Nephron (organoid): ENCODE measurements around the gene MARS1.
A peak's percentile ranks its signal among the peaks of the same experiment; 100 is the strongest.
"Not testable (repeated sequence)": the region's sequence is repeated elsewhere in the genome, so short reads cannot be mapped to it uniquely, and the experiment has no call there.

ENCODE experiments used
- H3K27ac Mint-ChIP-seq, 3 experiments: 2 replicates each; pipeline ENCODE4 v1.8.0; 2020; ENCODE audit warnings: mixed read lengths in 3 of 3, mild to moderate bottlenecking in 2 of 3, moderate library complexity in 1 of 3
- H3K27me3 Mint-ChIP-seq: 2 replicates; pipeline ENCODE4 v1.8.0; 2021; ENCODE audit warnings: low read depth, mild to moderate bottlenecking, moderate library complexity, mixed read lengths
- H3K36me3 Mint-ChIP-seq: 2 replicates; pipeline ENCODE4 v1.8.0; 2020; ENCODE audit warnings: low read depth, mixed read lengths
- H3K4me1 Mint-ChIP-seq: 2 replicates; pipeline ENCODE4 v1.8.0; 2020; ENCODE audit warnings: mixed read lengths
- H3K4me3 Mint-ChIP-seq, 3 experiments: 2 replicates each; pipeline ENCODE4 v1.8.0; 2020; ENCODE audit warnings: mild to moderate bottlenecking in 3 of 3, mixed read lengths in 3 of 3, moderate library complexity in 2 of 3
- H3K9me3 Mint-ChIP-seq: 2 replicates; pipeline ENCODE4 v1.8.0; 2020; ENCODE audit warnings: mixed read lengths
- TF ChIP-seq, protein P1 (sequence below), 3 experiments: fragments of 200-600 bp; sonication (generic); IDR thresholded peaks; one replicate each; pipeline ENCODE4 v1.5.0; 2021; ENCODE audit warnings: antibody characterized with exemption in 3 of 3; ENCODE audit not compliant: unreplicated experiment in 3 of 3

The MARS1 gene

DNA sequence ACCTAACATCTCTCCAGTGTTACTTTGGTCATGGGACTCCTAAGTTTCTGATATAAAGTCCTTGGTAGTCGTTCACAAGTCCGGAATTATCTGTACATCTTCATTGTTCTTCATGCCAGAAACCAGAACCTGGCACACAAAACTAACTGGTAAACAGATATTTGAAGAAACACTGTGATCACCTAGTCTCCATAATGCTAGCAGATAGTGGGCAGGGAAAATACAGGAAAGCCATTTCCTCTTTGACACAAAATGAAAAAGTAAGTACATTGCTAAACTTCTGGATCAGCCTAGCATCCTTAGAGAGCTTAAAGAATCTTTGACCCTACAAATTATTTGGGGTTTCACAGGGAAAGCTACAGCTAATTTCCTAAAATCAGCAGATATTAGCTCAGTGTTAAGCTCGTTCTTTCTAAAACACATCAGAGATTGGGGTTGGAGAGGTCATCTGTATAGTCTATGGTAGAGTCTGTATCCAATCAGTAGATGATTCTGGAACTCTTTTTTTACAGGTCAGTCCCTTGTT, 27.6 kb downstream of the MARS1 start:
- no peak overlapping the region for H3K27ac Mint-ChIP-seq
- H3K4me3 Mint-ChIP-seq: no peak overlapping the region
- peaks cover 26% of the 10 kb centered on the region for H3K4me1 Mint-ChIP-seq
- H3K9me3 Mint-ChIP-seq: no peaks in the 10 kb centered on the region
- peaks cover 78% of the 10 kb centered on the region for H3K36me3 Mint-ChIP-seq
- TF ChIP-seq, protein P1, sequence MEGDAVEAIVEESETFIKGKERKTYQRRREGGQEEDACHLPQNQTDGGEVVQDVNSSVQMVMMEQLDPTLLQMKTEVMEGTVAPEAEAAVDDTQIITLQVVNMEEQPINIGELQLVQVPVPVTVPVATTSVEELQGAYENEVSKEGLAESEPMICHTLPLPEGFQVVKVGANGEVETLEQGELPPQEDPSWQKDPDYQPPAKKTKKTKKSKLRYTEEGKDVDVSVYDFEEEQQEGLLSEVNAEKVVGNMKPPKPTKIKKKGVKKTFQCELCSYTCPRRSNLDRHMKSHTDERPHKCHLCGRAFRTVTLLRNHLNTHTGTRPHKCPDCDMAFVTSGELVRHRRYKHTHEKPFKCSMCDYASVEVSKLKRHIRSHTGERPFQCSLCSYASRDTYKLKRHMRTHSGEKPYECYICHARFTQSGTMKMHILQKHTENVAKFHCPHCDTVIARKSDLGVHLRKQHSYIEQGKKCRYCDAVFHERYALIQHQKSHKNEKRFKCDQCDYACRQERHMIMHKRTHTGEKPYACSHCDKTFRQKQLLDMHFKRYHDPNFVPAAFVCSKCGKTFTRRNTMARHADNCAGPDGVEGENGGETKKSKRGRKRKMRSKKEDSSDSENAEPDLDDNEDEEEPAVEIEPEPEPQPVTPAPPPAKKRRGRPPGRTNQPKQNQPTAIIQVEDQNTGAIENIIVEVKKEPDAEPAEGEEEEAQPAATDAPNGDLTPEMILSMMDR (IDR thresholded peaks at IDR 0.05; ENCODE audit: unreplicated experiment in 3 of 3): no peak
- no peaks in the 10 kb centered on the region for H3K27me3 Mint-ChIP-seq

DNA sequence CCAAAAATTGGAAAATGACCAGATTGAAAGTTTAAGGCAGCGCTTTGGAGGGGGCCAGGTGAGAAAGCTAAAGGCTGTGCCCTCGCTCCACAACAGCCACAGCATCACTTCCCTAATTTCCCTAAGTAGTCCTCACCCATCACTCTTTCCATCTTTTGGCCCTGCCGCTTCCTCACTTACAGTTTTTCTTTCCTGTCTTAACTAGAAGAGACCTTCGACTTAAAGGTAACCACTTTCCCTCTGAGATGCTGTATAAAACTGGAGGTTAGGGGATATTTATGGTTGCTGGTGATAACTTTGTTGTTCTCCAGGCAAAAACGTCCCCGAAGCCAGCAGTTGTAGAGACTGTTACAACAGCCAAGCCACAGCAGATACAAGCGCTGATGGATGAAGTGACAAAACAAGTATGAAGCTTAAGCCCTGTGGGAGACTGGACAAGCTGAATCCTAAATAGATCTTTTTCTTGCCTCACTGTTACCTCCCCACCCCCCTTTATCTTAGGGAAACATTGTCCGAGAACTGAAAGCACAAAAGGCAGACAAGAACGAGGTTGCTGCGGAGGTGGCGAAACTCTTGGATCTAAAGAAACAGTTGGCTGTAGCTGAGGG, 28.2 kb downstream of the MARS1 start:
- Mint-ChIP-seq H3K4me1 (peaks cover 26% of the 10 kb centered on the region), H3K9me3 (no peaks in the 10 kb centered on the region), H3K27me3 (no peaks in the 10 kb centered on the region), H3K4me3 (peak overlapping the region in 1 of 3 experiments; percentile 14), H3K27ac (no peak overlapping the region), H3K36me3 (peaks cover 78% of the 10 kb centered on the region)
- TF ChIP-seq, protein P1 (IDR thresholded peaks at IDR 0.05; ENCODE audit: unreplicated experiment in 3 of 3): no peak

DNA sequence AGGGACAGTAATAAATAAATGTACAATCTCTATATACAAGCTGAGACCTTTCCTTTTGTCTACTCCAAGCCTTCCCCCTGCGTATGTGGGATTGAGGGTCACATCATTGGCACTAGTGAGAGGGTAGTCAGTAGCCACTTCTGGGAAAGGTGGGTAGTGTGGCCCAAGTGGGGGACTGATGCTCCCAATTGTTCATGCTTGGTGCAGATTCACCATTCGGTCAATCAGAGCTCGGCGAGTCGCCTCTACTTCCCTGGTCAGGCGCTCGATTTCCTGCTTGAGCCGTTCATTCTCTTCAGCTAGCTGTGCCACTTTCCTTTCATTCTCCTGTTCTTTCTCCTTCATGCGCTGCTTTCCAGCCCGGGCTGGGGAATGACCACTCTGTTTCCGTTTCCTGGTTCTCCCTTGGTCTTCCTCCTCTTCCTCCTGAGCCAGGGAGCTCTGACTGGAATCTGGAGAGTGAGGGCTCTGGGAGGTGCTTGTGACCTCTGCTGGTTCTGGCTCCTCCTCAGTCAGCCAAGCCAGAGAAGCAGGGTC, 28.8 kb downstream of the MARS1 start:
- no peak overlapping the region for H3K27ac Mint-ChIP-seq
- TF ChIP-seq, protein P1 (IDR thresholded peaks at IDR 0.05; ENCODE audit: unreplicated experiment in 3 of 3): no peak
- H3K4me3 Mint-ChIP-seq: peak overlapping the region in 1 of 3 experiments; percentile 14
- H3K9me3 Mint-ChIP-seq: no peaks in the 10 kb centered on the region
- no peaks in the 10 kb centered on the region for H3K27me3 Mint-ChIP-seq
- peaks cover 31% of the 10 kb centered on the region for H3K4me1 Mint-ChIP-seq
- peaks cover 75% of the 10 kb centered on the region for H3K36me3 Mint-ChIP-seq

DNA sequence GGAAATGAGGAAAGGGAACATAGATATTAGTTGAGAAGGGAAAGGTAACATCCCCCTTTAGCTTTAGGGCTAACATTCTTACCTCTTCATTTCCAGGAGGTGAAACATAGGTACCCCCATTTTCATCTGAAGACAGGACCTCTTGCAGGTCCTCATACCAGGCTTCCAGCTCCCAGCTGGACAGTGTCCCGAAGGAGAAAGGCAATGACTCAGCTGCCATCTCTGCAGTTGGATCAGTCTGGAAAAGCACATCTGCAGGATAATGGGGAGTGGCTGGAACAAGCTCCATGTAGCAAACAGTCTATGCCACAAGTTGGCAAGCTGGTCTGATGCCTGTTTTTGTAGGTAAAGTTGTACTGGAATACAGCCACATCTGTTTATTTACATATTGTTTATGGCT, 29.3 kb downstream of the MARS1 start:
- H3K27me3 Mint-ChIP-seq: no peaks in the 10 kb centered on the region
- H3K4me1 Mint-ChIP-seq: peaks cover 36% of the 10 kb centered on the region
- peak overlapping the region; percentile 62 to 80 (median 73) for H3K4me3 Mint-ChIP-seq
- peak overlapping the region in 1 of 3 experiments; percentile 42 for H3K27ac Mint-ChIP-seq
- H3K9me3 Mint-ChIP-seq: no peaks in the 10 kb centered on the region
- TF ChIP-seq, protein P1 (IDR thresholded peaks at IDR 0.05; ENCODE audit: unreplicated experiment in 3 of 3): no peak
- H3K36me3 Mint-ChIP-seq: peaks cover 70% of the 10 kb centered on the region

DNA sequence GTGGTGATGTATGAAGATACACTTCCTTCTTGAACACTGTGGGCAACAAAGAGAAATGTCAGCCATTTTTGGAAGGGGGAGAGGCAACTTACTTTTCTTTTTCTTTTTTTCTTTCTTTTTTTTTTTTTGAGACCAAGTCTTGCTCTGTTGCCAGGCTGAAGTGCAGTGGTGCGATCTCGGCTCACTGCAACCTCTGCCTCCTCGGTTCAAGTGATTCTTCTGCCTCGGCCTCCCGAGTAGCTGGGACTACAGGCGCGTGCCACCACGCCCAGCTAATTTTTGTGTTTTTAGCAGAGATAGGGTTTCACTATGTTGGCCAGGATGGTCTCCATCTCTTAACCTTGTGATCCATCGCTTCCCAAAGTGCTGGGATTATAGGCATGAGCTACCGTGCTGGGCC, 29.9 kb downstream of the MARS1 start:
- not testable (repeated sequence) for H3K9me3 Mint-ChIP-seq, H3K27me3 Mint-ChIP-seq
- Mint-ChIP-seq H3K4me1 (peaks cover 36% of the 10 kb centered on the region), H3K4me3 (peak overlapping the region; percentile 62 to 100 (median 73)), H3K36me3 (peaks cover 64% of the 10 kb centered on the region), H3K27ac (peak overlapping the region in 2 of 3 experiments; percentile 31 to 60)

DNA sequence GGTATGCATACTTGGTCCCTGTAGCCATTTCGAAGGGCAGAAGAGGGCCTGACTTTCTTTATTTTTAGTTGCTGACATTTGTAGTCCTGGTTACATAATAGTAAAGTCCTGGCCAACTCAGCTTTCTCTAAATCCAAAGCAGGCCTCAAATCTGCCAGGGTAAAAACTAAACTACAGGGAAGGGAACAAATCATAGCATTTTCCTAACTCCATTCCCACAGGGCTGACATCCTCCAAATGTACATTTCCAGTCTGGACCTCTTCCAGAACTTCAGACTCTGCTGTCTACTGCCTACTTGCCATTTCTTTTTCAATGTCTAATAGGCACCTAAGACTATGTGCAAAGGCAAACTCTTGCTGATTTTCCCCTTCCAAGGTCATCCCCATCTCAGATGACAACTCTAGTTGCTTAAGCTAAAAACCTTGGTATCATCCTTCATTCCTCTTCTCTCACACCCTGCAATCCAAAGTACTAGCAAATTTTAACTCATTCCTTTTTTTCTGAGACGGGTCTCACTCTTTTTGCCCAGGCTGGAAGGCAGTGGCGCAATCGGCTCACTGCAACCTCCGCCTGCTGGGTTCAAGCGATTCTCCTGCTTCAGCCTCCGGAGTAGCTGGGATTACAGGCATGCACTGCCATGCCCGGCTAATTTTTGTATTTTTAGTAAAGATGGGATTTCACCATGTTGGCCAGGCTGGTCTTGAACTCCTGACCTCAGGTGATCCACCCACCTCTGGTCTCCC, 30.5 kb downstream of the MARS1 start:
- Mint-ChIP-seq H3K4me1 (peaks cover 40% of the 10 kb centered on the region), H3K9me3 (no peaks in the 10 kb centered on the region), H3K4me3 (peak overlapping the region; percentile 95 to 100 (median 98)), H3K27me3 (no peaks in the 10 kb centered on the region), H3K27ac (peak overlapping the region; percentile 39 to 99 (median 60)), H3K36me3 (peaks cover 58% of the 10 kb centered on the region)
- TF ChIP-seq, protein P1 (IDR thresholded peaks at IDR 0.05; ENCODE audit: unreplicated experiment in 3 of 3): no peak
